H9 (cell line): ENCODE results near the gene GJB5. TPM values are rescaled to one million over a fixed set of nuclear protein-coding genes. Genes with fewer than 3 reads are reported as not detected.

Experiments used
- DNase-seq: peaks from one replicate; pipeline ENCODE4 v3.0.0-alpha.2; 2017
- H2AFZ ChIP-seq: one replicate; pipeline ENCODE4 v1.6.1; 2013; ENCODE audit warnings: mild to moderate bottlenecking, low read length, control low read depth, moderate library complexity
- H2AK5ac ChIP-seq: 2 replicates; pipeline ENCODE4 v1.6.1; 2013; ENCODE audit warnings: low read length, control low read depth, mixed read lengths; ENCODE audit not compliant: insufficient read length
- H2BK120ac ChIP-seq: one replicate; pipeline ENCODE4 v1.6.1; 2013; ENCODE audit warnings: low read depth, mild to moderate bottlenecking, low read length, control low read depth, inconsistent platforms; ENCODE audit not compliant: poor library complexity, severe bottlenecking
- H2BK12ac ChIP-seq: 2 replicates; pipeline ENCODE4 v1.6.1; 2013; ENCODE audit warnings: low read length, control low read depth, mixed read lengths, low read depth; ENCODE audit not compliant: insufficient read length
- H2BK15ac ChIP-seq: 2 replicates; pipeline ENCODE4 v1.6.1; 2013; ENCODE audit warnings: low read depth, low read length, control low read depth
- H2BK20ac ChIP-seq: one replicate; pipeline ENCODE4 v1.6.1; 2013; ENCODE audit warnings: low read depth, mild to moderate bottlenecking, low read length, control low read depth, inconsistent platforms; ENCODE audit not compliant: poor library complexity, severe bottlenecking
- H2BK5ac ChIP-seq: 2 replicates; pipeline ENCODE4 v1.6.1; 2013; ENCODE audit warnings: low read length, control low read depth, mixed read lengths; ENCODE audit not compliant: insufficient read length
- H3K14ac ChIP-seq: 2 replicates; pipeline ENCODE4 v1.6.1; 2013; ENCODE audit warnings: low read length, control low read depth; ENCODE audit not compliant: insufficient read depth
- H3K18ac ChIP-seq: 2 replicates; pipeline ENCODE4 v1.6.1; 2013; ENCODE audit warnings: low read depth, mild to moderate bottlenecking, mixed read lengths, low read length, control low read depth; ENCODE audit not compliant: insufficient read length
- H3K23ac ChIP-seq: 2 replicates; pipeline ENCODE4 v1.6.1; 2013; ENCODE audit warnings: low read length, control low read depth, mixed read lengths, low read depth; ENCODE audit not compliant: insufficient read length
- H3K23me2 ChIP-seq: 2 replicates; pipeline ENCODE4 v1.6.1; 2013; ENCODE audit warnings: low read depth, mild to moderate bottlenecking, mixed read lengths, low read length, control low read depth; ENCODE audit not compliant: insufficient read length, poor library complexity, severe bottlenecking
- H3K27ac ChIP-seq: 2 replicates; pipeline ENCODE4 v1.5.1; 2013; ENCODE audit warnings: low read length, control low read depth, mixed read lengths, low read depth; ENCODE audit not compliant: insufficient read length
- H3K27me3 ChIP-seq: 2 replicates; pipeline ENCODE4 v1.6.1; 2013; ENCODE audit warnings: low read length, control low read depth, inconsistent platforms; ENCODE audit not compliant: insufficient read depth
- H3K4ac ChIP-seq: 2 replicates; pipeline ENCODE4 v1.6.1; 2013; ENCODE audit warnings: low read depth, mild to moderate bottlenecking, control low read depth, inconsistent platforms, low read length, moderate library complexity
- H3K4me1 ChIP-seq: 2 replicates; pipeline ENCODE4 v1.6.1; 2013; ENCODE audit warnings: low read length, control low read depth, inconsistent platforms; ENCODE audit not compliant: insufficient read depth
- H3K4me2 ChIP-seq: 2 replicates; pipeline ENCODE4 v1.6.1; 2013; ENCODE audit warnings: low read length, control low read depth, mixed read lengths; ENCODE audit not compliant: insufficient read length, insufficient read depth
- H3K56ac ChIP-seq: 2 replicates; pipeline ENCODE4 v1.6.1; 2013; ENCODE audit warnings: low read depth, mild to moderate bottlenecking, mixed read lengths, low read length, control low read depth; ENCODE audit not compliant: insufficient read length
- H3K79me1 ChIP-seq: 2 replicates; pipeline ENCODE4 v1.6.1; 2013; ENCODE audit warnings: low read depth, mild to moderate bottlenecking, moderate library complexity, low read length, control low read depth, inconsistent platforms; ENCODE audit not compliant: insufficient read depth, poor library complexity, severe bottlenecking
- H3K79me2 ChIP-seq: 2 replicates; pipeline ENCODE4 v1.6.1; 2013; ENCODE audit warnings: low read length, control low read depth, inconsistent platforms; ENCODE audit not compliant: insufficient read depth
- H3K9ac ChIP-seq: 2 replicates; pipeline ENCODE4 v1.6.1; 2013; ENCODE audit warnings: low read length, control low read depth, mixed read lengths; ENCODE audit not compliant: insufficient read length; ENCODE audit errors: extremely low read depth
- H3K9me3 ChIP-seq: one replicate; pipeline ENCODE4 v1.6.1; 2013; ENCODE audit warnings: low read depth, low read length, inconsistent platforms; ENCODE audit not compliant: control insufficient read depth
- H3T11ph ChIP-seq: one replicate; pipeline ENCODE4 v1.6.1; 2013; ENCODE audit warnings: mild to moderate bottlenecking, low read length, control low read depth, inconsistent platforms
- H4K20me1 ChIP-seq: one replicate; pipeline ENCODE4 v1.6.1; 2013; ENCODE audit not compliant: control insufficient read depth, insufficient read length, insufficient read depth
- H4K5ac ChIP-seq: 2 replicates; pipeline ENCODE4 v1.6.1; 2013; ENCODE audit warnings: low read depth, mild to moderate bottlenecking, mixed read lengths, low read length, control low read depth; ENCODE audit not compliant: insufficient read length
- H4K8ac ChIP-seq: replicated peaks from 2 replicates; pipeline ENCODE4 v1.6.1; 2013; ENCODE audit warnings: low read length, control low read depth, mixed read lengths, low read depth; ENCODE audit not compliant: insufficient read length
- H4K91ac ChIP-seq: 2 replicates; pipeline ENCODE4 v1.6.1; 2013; ENCODE audit warnings: low read depth, mild to moderate bottlenecking, moderate library complexity, mixed read lengths, low read length, control low read depth; ENCODE audit not compliant: insufficient read length
- H3K27ac Mint-ChIP-seq, 3 experiments: 2 replicates in 2 of 3; 3 replicates in 1 of 3; pipeline ENCODE4 v1.8.0; 2020 to 2021; ENCODE audit warnings: mixed read lengths in 3 of 3, mild to moderate bottlenecking in 1 of 3, moderate library complexity in 1 of 3
- H3K27me3 Mint-ChIP-seq: 2 replicates; pipeline ENCODE4 v1.8.0; 2021; ENCODE audit warnings: low read depth, mild to moderate bottlenecking, moderate library complexity, mixed read lengths
- H3K36me3 Mint-ChIP-seq, 3 experiments: 2 replicates in 2 of 3; 3 replicates in 1 of 3; pipeline ENCODE4 v1.8.0; 2020 to 2021; ENCODE audit warnings: low read depth in 3 of 3, mixed read lengths in 3 of 3; ENCODE audit not compliant: insufficient read depth in 1 of 3
- H3K4me1 Mint-ChIP-seq, 2 experiments: 2 replicates each; pipeline ENCODE4 v1.8.0; 2020; ENCODE audit warnings: mixed read lengths in 2 of 2
- H3K4me3 Mint-ChIP-seq, 2 experiments: 2 replicates in 1 of 2; 3 replicates in 1 of 2; pipeline ENCODE4 v1.8.0; 2020 to 2021; ENCODE audit warnings: mild to moderate bottlenecking in 2 of 2, mixed read lengths in 2 of 2, moderate library complexity in 1 of 2
- H3K9me3 Mint-ChIP-seq, 2 experiments: 2 replicates in 1 of 2; 3 replicates in 1 of 2; pipeline ENCODE4 v1.8.0; 2020; ENCODE audit warnings: mild to moderate bottlenecking in 2 of 2, mixed read lengths in 2 of 2, moderate library complexity in 1 of 2
- CTCF ChIP-seq: fragments of 200-600 bp; sonication (generic); conservative IDR thresholded peaks from 3 replicates; pipeline ENCODE4 v1.8.0; 2021; ENCODE audit warnings: antibody characterized with exemption, mild to moderate bottlenecking
- WGBS: extraction: QIAGEN DNeasy Blood & Tissue Kit; methylation state at CpG from one replicate; pipeline ENCODE4 v1.1.7; 2013; ENCODE audit warnings: missing lambda C conversion rate, low lambda C conversion rate, mixed read lengths; ENCODE audit not compliant: insufficient read length; ENCODE audit errors: extremely low coverage; 5-methylcytosine and 5-hydroxymethylcytosine counted together
- total RNA-seq: library from RNA; stranded (reverse); gene quantifications from 2 replicates; pipeline ENCODE4 v1.2.1, GENCODE V29; 2021

The GJB5 gene
- total RNA-seq, 1 experiment from 2014 or later = 0.22 TPM

- Histone ChIP-seq H2BK20ac (no peak overlapping the region), H3K14ac (no peak overlapping the region), H3T11ph (no peak overlapping the region), H3K27me3 (no peaks in the 10 kb centered on the region; the same call in 1 of the 2 replicates), H3K23ac (no peak overlapping the region), H4K91ac (no peak overlapping the region), H2BK120ac (no peak overlapping the region), H3K18ac (no peak overlapping the region), H4K5ac (no peak overlapping the region), H3K27ac (no peak overlapping the region), H3K79me2 (no peaks in the 10 kb centered on the region), H3K9me3 (no peaks in the 10 kb centered on the region), H3K4me2 (no peak overlapping the region), H3K4me1 (no peaks in the 10 kb centered on the region; the same call in 1 of the 2 replicates), H3K4ac (no peak overlapping the region), H3K79me1 (no peaks in the 10 kb centered on the region), H2BK15ac (no peak overlapping the region), H3K9ac (no peak overlapping the region), H3K56ac (no peak overlapping the region), H4K20me1 (no peaks in the 10 kb centered on the region), H2BK12ac (no peak overlapping the region), H2BK5ac (no peak overlapping the region), H3K23me2 (no peaks in the 10 kb centered on the region), H2AFZ (no peak overlapping the region), H2AK5ac (no peak overlapping the region), H4K8ac (no peak overlapping the region)
- Mint-ChIP-seq H3K4me1 (peaks cover 18 to 25% of the 10 kb centered on the region in 2 experiments), H3K36me3 (no peaks in the 10 kb centered on the region; a peak in 1 of 7 replicates), H3K27ac (no peak overlapping the region), H3K9me3 (no peaks in the 10 kb centered on the region; a peak in 1 of 5 replicates), H3K4me3 (no peak overlapping the region), H3K27me3 (peaks cover 20% of the 10 kb centered on the region)
- no CpG with 5 or more reads among the region's 5 CpGs for WGBS
- no peak for DNase-seq
- TF ChIP-seq CTCF = no peak
These were observed 9.2 kb upstream of the GJB5 start for GRCh38 chr1:34745666-34746065.
